Stimulated activated CD4-positive, alpha-beta T cell treated with anti-CD3 and anti-CD28 coated beads, Interleukin-2, amount 100 ng/mL, for 48 hours (primary cell): ENCODE measurements around the gene NME4.
"Not testable (repeated sequence)": the region's sequence is repeated elsewhere in the genome, so short reads cannot be mapped to it uniquely, and the experiment has no call there.

Experiments used
- DNase-seq, 2 donors: peaks; one replicate each; pipeline ENCODE4 v3.0.0-alpha.2; 2020

Gene NME4

DNA sequence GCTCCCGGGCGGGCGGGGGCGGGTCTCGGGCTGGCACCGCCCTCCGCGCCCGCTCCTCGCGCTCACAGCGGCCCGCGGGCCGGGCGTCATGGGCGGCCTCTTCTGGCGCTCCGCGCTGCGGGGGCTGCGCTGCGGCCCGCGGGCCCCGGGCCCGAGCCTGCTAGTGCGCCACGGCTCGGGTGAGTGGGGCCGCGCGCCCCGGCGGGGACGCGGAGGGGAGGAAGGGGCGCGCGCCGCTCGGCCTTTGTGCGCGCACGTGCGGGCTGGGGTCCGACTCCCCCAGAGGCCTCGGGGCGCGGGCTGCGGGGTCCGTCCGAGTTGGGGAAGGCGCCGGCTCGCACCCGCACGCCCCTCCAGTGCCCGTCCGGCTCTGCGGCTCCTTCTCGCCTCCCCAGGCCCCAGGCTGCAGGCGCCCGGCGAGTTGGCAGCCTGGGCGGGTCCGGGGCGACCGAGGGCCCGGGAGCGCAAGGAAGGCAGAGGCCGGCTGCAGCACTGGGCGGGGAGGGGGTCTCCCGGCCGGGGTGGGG, at the start of gene NME4:
NME4 (plus strand) TSS at position 65 of the 527 bp plus-strand sequence; CDS start at position 89, 24 bp downstream.
- no peak for DNase-seq

DNA sequence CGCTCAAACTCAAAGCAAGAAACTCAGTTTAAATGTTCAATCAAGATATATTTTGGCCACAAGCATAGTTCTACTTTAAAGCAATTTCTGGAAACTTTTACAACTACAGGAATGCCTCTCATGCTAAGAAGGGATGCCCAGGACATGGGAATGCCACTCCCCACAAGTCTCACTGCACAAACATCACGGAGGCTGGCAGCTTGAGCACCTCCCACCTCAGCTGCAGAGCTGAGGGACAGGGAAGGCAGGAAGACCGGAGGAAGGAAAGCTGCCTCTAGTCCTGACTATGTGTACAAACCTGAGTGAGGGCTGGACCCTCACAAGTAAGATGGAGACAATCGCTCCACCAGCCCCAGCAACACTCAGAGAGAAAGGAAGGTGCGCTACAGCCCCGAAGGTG, 49.8 kb upstream of the NME4 start:
- no peak for DNase-seq

DNA sequence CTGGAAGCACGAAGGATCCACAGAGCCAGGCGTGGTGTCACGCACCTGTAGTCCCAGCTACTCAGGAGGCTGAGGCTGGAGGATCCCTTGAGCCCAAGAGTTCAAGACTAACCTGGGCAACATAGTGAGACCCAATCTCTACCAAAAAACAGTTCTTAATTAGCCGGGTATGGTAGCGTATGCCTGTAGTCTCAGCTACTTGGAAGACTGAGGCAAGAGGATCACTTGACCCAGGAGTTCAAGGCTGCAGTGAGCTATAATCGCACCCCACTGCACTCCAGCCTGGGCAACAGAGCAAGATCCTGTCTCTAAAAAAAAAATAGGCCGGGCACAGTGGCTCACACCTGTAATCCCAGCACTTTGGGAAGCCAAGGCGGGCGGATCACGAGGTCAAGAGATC, 48.5 kb upstream of the NME4 start:
- not testable (repeated sequence) for DNase-seq

DNA sequence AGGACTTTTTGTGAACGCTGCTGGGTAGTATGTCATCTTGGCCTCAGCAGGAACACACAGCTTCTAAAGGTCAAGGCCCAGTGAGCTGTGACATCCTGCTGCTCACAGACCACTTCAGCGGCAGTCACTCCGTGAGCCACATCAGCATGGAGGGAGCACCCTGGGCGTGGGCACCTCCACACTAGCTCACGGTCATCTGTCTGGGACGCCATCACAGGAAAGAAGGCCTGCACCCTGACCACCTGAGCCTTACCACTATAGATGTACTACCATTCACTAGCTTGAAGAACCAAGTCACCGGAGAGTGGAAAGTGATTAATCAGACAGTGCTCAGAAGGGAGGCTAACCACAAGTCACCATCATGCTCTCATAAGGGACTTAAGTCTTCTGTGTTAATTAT, 47.8 kb upstream of the NME4 start:
- no peak for DNase-seq

GRCh38 chr16:350203-350602, 46.8 kb upstream of the NME4 start:
- DNase-seq: no peak

GRCh38 chr16:351804-352520, 45.0 kb upstream of the NME4 start:
- DNase-seq: peak in 1 of 2 donors; percentile 27

- DNase-seq: peak; percentile 100
Measured at GRCh38 chr16:352547-353403, 44.2 kb upstream of the NME4 start, which contains the start of gene AXIN1. Gene AXIN1, minus strand, starts transcription at chr16:352723. Its CDS starts 5,698 bp downstream, at chr16:347025.

- no peak for DNase-seq
Measured at GRCh38 chr16:353404-354290, 43.4 kb upstream of the NME4 start.

DNA sequence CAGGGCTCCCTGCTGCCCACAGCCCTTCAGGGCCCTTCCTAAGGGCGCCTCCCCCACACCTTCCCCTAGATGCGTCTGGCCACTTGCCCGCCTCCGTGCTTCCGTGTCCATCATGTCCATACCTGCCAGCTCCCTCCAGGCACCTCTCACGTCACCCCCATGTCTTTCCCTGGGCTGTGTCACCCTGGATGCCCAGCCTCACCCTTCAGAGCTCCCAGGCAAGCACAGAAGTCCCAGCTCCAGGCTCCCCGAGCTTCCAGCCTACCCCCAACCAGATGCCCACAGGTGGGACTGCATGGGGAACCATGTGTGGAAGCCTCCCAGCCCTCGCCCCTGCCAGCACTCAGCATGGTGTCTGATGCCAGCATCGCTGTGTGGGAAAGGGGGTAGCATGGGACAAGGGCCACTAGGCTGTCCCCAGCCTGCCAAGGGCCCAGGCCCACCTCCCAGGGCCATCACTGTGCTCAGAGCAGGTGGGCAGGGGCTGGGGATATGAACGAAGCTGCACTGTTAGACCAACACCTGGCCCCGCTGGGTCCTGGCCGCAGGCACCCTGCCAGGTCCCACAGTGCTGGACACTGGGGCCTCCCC, 42.6 kb upstream of the NME4 start:
- DNase-seq: no peak

DNA sequence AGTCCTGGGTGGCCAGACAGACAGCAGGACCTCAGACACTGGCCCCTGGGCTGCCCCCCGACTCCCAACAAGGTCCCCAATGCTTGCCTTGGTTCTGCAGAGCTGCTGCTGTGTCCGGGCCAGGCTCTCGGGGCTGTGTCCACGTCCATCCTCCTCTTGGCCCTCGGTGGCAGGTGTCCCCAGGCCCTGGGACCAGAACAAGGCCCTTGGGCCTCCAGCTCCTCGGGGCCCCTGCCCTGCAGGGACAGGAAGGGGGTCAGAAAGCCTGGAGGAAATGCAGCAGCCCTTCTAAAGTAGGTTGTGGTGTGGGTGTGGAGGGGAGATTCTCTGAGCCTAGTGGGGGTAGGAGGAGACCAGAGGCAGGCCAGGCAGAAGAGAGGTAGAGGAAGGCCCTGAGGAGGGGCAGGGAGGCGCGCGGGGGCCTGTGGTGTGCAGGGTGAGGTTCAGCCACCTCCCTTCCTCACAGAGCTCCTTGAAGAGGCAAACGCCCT, 42.0 kb upstream of the NME4 start:
- no peak for DNase-seq

DNA sequence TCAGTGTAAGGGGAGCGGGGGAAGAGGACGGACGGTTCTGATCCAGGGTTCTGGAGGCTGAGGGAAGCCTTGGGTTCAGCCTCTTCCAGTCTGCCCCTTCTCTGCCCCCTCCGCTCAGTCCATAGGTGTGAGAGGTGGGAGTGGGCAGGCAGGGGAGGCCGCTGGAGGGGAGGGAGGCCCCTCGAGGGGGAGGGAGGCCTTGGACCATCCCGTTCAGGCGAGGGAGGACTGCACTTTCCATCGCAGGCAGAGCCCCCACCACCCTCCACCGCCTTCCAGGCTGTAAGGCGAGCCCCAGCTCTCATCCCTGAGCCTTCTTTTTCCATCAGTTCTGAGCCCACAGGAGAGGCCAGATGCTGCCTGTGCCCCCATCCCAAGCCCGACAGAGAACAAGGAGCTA, 40.3 kb upstream of the NME4 start:
- DNase-seq: no peak

DNA sequence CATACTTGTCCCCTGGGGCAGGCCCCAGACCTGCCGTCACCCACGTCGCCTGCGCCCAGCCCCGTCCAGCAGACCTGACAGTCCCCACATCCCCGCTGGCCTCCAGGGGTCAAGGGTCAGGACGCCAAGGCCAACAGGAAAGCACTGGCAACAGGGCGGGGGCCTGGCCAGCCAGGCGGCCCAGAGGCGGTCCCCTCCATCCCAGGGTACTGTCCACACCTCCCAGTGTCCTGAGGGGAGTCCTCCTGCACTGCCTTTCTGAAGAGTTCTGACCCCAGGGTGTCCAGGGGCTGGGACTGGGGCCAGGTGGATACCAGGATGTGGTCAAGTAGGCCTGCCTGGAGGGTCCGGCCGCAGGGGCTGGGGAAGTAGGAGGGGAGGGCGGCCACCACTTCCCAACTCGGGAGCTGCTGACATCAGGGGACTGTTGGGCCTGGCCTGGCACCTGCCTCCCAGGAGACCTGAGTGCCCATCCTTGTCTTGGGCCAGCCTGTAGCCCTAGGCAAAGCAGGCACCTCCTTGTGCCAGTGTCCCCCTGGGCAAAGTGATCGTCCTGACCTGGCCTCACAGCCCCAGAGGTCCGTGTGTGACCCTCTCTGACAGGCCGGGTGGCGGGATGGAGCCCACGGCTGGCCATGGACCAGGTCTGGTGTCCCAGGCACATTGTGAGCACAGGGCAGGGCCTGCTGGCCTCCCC, 37.8 kb upstream of the NME4 start:
- no peak for DNase-seq

- no peak for DNase-seq
Measured at GRCh38 chr16:359871-360697, 36.9 kb upstream of the NME4 start.

DNA sequence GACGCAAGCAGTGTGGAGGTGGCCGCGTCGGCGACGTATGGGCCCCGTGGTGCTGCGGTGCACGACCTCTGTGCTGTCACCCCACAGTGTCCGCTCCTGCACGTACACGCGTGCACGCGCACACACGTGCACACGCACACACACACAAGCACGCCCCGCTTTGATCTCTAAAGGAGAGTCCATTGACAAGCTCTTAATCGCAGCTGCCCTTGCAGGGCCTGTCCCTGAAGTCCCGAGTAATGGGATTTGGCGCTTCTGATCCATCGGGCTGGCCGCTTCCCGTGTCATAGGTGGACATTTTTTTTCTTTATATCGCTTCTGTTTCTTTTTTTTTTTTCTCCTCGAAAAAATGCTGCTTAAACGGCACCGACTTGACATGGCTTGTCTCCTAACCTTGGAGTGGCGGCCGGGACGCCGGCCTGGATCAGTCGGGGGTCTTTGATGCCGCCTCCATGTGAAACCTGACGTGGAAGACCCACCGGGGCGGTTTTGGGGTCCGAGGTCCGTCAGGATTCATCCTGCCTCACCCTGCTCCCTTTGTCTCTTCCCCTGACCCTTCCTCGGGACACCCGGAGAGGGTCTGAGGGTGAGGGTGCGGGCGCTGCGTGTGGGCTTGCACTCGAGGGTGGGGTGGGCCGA, 36.2 kb upstream of the NME4 start:
- DNase-seq: no peak

DNA sequence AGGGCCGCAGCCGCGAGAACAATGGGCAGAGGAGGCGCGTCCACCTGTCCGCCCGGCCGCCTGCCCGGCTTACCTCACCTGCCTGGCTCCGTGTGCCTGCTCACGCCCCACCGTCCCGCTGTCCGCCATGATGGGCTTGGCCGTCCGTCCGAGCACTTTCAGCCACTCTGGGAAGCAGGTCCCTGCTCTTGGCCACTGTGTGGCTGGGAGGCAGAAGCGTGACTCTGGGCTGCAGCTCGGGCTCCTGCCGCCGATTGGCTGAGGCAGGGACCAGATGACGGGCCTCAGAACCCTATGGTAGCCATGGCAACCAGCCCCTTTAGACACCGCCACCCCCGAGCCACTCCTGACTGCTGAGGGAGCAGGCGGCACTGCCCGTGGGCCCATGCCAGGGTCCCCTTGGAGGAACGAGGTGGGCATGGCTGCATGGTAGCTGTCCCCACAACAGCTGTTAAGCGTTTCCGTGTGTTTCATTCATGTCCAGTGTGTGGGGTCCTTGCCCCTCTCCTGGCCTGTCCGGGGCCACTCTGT, 35.6 kb upstream of the NME4 start:
- no peak for DNase-seq

GRCh38 chr16:361872-362701, 34.9 kb upstream of the NME4 start:
- DNase-seq: peak; percentile 61 to 65

DNA sequence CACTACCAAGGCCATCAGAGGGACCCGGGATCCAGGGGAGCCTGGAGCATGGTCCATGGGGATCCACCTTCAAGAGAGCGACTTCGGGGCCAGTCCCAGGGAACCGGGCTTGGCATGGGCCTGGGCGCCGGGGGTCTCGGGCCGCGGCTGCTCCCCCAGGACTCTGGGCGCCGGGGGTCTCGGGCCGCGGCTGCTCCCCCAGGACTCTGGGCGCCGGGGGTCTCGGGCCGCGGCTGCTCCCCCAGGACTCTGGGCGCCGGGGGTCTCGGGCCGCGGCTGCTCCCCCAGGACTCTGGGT, 34.3 kb upstream of the NME4 start:
- not testable (repeated sequence) for DNase-seq

GRCh38 chr16:363110-363765, 33.8 kb upstream of the NME4 start:
- no peak for DNase-seq
